ENCODE results near the gene FBLN5.

The FBLN5 gene

GRCh38 chr14:91946622-91947474 is 646 bp downstream of the FBLN5 start:
- TF ChIP-seq EZH2phosphoT487 (IDR thresholded peaks at IDR 0.05; ENCODE audit: low read depth), result no peak
- TF ChIP-seq CTCF (IDR thresholded peaks at IDR 0.05; ENCODE audit: low read depth, low read length), result no peak
- H3K9ac ChIP-seq (ENCODE audit: low read length), result no peak overlapping the region
- H3K4me2 ChIP-seq (ENCODE audit: low read length), result no peak overlapping the region
- no peaks in the 10 kb centered on the region for H3K9me3 ChIP-seq (ENCODE audit: insufficient read depth, low read length)
- no peaks in the 10 kb centered on the region for H4K20me1 ChIP-seq (ENCODE audit: insufficient read depth, low read length)
- H3K36me3 ChIP-seq (replicated peaks; ENCODE audit: low read depth, low read length), result no peaks in the 10 kb centered on the region
- no peaks in the 10 kb centered on the region for H3K79me2 ChIP-seq (ENCODE audit: low read length)
- H3K4me1 ChIP-seq (ENCODE audit: low read length), result no peaks in the 10 kb centered on the region
- H3K4me3 ChIP-seq (ENCODE audit: low read length), result no peak overlapping the region
- no peaks in the 10 kb centered on the region for H3K27me3 ChIP-seq (ENCODE audit: low read depth, low read length)
- H3K27ac ChIP-seq (ENCODE audit: low read length), result no peak overlapping the region
- no peak overlapping the region for H2AFZ ChIP-seq (ENCODE audit: low read depth, low read length)

GRCh38 chr14:91945751-91946621 is 1.5 kb downstream of the FBLN5 start:
- no peaks in the 10 kb centered on the region for H3K4me1 ChIP-seq (ENCODE audit: low read length)
- no peak overlapping the region for H3K9ac ChIP-seq (ENCODE audit: low read length)
- H4K20me1 ChIP-seq (ENCODE audit: insufficient read depth, low read length), result no peaks in the 10 kb centered on the region
- no peaks in the 10 kb centered on the region for H3K27me3 ChIP-seq (ENCODE audit: low read depth, low read length)
- H3K9me3 ChIP-seq (ENCODE audit: insufficient read depth, low read length), result no peaks in the 10 kb centered on the region
- H3K27ac ChIP-seq (ENCODE audit: low read length), result no peak overlapping the region
- TF ChIP-seq CTCF (IDR thresholded peaks at IDR 0.05; ENCODE audit: low read depth, low read length) (no peak), EZH2phosphoT487 (IDR thresholded peaks at IDR 0.05; ENCODE audit: low read depth) (no peak)
- H3K4me2 ChIP-seq (ENCODE audit: low read length), result no peak overlapping the region
- no peak overlapping the region for H3K4me3 ChIP-seq (ENCODE audit: low read length)
- no peaks in the 10 kb centered on the region for H3K36me3 ChIP-seq (replicated peaks; ENCODE audit: low read depth, low read length)
- H3K79me2 ChIP-seq (ENCODE audit: low read length), result no peaks in the 10 kb centered on the region
- H2AFZ ChIP-seq (ENCODE audit: low read depth, low read length), result no peak overlapping the region

GRCh38 chr14:91942946-91943345 is 4.5 kb downstream of the FBLN5 start:
- TF ChIP-seq CTCF (IDR thresholded peaks at IDR 0.05; ENCODE audit: low read depth, low read length) (no peak), EZH2phosphoT487 (IDR thresholded peaks at IDR 0.05; ENCODE audit: low read depth) (no peak)
- no peak overlapping the region for H3K9ac ChIP-seq (ENCODE audit: low read length)
- H3K79me2 ChIP-seq (ENCODE audit: low read length), result no peaks in the 10 kb centered on the region

GRCh38 chr14:91942128-91942527 is 5.4 kb downstream of the FBLN5 start:
- Histone ChIP-seq H3K27ac (ENCODE audit: low read length) (no peak overlapping the region), H4K20me1 (ENCODE audit: insufficient read depth, low read length) (no peaks in the 10 kb centered on the region), H3K9ac (ENCODE audit: low read length) (no peak overlapping the region), H2AFZ (ENCODE audit: low read depth, low read length) (no peak overlapping the region), H3K9me3 (ENCODE audit: insufficient read depth, low read length) (no peaks in the 10 kb centered on the region), H3K36me3 (replicated peaks; ENCODE audit: low read depth, low read length) (no peaks in the 10 kb centered on the region), H3K79me2 (ENCODE audit: low read length) (no peaks in the 10 kb centered on the region), H3K4me3 (ENCODE audit: low read length) (no peak overlapping the region), H3K4me1 (ENCODE audit: low read length) (no peaks in the 10 kb centered on the region), H3K27me3 (ENCODE audit: low read depth, low read length) (no peaks in the 10 kb centered on the region), H3K4me2 (ENCODE audit: low read length) (no peak overlapping the region)
- TF ChIP-seq EZH2phosphoT487 (IDR thresholded peaks at IDR 0.05; ENCODE audit: low read depth), result no peak
- TF ChIP-seq CTCF (IDR thresholded peaks at IDR 0.05; ENCODE audit: low read depth, low read length), result no peak

More at GRCh38 chr14:91942946-91943345, 4.5 kb downstream of the FBLN5 start:
- H4K20me1 ChIP-seq (ENCODE audit: insufficient read depth, low read length), result no peaks in the 10 kb centered on the region
- H3K36me3 ChIP-seq (replicated peaks; ENCODE audit: low read depth, low read length), result no peaks in the 10 kb centered on the region
- no peaks in the 10 kb centered on the region for H3K9me3 ChIP-seq (ENCODE audit: insufficient read depth, low read length)
- no peak overlapping the region for H3K4me3 ChIP-seq (ENCODE audit: low read length)
- H3K4me2 ChIP-seq (ENCODE audit: low read length), result no peak overlapping the region
- H3K27me3 ChIP-seq (ENCODE audit: low read depth, low read length), result no peaks in the 10 kb centered on the region
- H2AFZ ChIP-seq (ENCODE audit: low read depth, low read length), result no peak overlapping the region
- H3K4me1 ChIP-seq (ENCODE audit: low read length), result no peaks in the 10 kb centered on the region
- no peak overlapping the region for H3K27ac ChIP-seq (ENCODE audit: low read length)
